RWPE2 (cell line): Measurements from ENCODE around the gene SLC25A22.

Source experiments
- ATAC-seq: fragments of 200-7000 bp; cut with Tn5 transposase; 3 replicates; pipeline ENCODE4 v1.9.1; 2021; ENCODE audit warnings: low read depth
- DNase-seq: peaks from one replicate; pipeline ENCODE4 v3.0.0-alpha.2; 2020; ENCODE audit warnings: low spot score
- H3K27ac ChIP-seq: fragments of 450-650 bp; 2 replicates; pipeline ENCODE4 v1.5.1; 2017; ENCODE audit warnings: mild to moderate bottlenecking; ENCODE audit not compliant: poor library complexity, severe bottlenecking
- H3K27me3 ChIP-seq: fragments of 250-450 bp; sonication (Bioruptor Pico); 2 replicates; pipeline ENCODE4 v1.5.1; 2021; ENCODE audit warnings: mild to moderate bottlenecking, moderate library complexity; ENCODE audit not compliant: insufficient read depth, poor library complexity, severe bottlenecking
- H3K36me3 ChIP-seq: fragments of 250-450 bp; sonication (Bioruptor Pico); 2 replicates; pipeline ENCODE4 v1.5.1; 2020; ENCODE audit warnings: low read depth, mild to moderate bottlenecking, moderate library complexity
- H3K4me1 ChIP-seq: fragments of 250-450 bp; sonication (Bioruptor Pico); 2 replicates; pipeline ENCODE4 v1.5.1; 2021; ENCODE audit warnings: mild to moderate bottlenecking, moderate library complexity; ENCODE audit not compliant: insufficient read depth, poor library complexity, severe bottlenecking
- H3K4me3 ChIP-seq: fragments of 250-450 bp; sonication (Bioruptor Pico); 2 replicates; pipeline ENCODE4 v1.5.1; 2021; ENCODE audit warnings: mild to moderate bottlenecking, moderate library complexity; ENCODE audit not compliant: severe bottlenecking
- H3K9me3 ChIP-seq: fragments of 250-450 bp; sonication (Bioruptor Pico); 2 replicates; pipeline ENCODE4 v1.5.1; 2021; ENCODE audit warnings: mild to moderate bottlenecking, moderate library complexity; ENCODE audit not compliant: severe bottlenecking
- TF ChIP-seq, protein P1 (sequence below): fragments of 450-650 bp; IDR thresholded peaks from one replicate; pipeline ENCODE4 v1.5.1; 2017; ENCODE audit warnings: mild to moderate bottlenecking, moderate library complexity; ENCODE audit not compliant: poor library complexity, severe bottlenecking

Gene SLC25A22

DNA sequence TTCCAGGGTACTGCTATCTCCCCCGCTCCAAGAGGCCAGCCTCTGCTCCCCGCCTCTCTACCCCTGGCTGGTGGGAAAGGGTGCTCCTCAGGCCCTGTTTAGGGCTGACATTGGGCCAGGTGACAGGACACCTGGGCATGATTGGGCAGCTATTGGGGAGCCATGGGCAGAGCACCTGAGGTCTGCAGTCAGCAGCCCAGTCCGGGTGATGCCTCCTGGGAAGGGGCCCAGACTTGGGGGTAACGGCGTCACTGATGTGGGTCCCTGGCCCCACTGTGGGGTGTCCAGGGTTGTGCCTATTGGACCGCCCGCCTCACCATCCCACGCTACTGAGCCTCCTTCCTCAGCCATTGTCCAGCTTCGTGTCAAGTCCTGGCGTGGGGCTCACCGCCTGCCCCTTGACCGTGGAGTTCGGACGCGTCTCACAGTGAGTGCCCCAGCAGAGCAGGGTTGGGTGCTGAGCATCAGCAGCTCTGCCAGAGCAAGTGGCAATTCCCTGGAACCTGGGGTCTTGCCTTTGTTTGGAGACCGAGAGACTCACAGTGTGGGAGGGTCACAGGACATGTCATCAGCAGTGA, 18.0 kb downstream of the SLC25A22 start:
- ATAC-seq = no peak
- no peak for DNase-seq
- H3K27ac ChIP-seq = no peak overlapping the region
- H3K4me1 ChIP-seq = peaks cover 16% of the 10 kb centered on the region
- peaks cover 24% of the 10 kb centered on the region for H3K36me3 ChIP-seq
- H3K4me3 ChIP-seq = no peak overlapping the region
- H3K9me3 ChIP-seq = no peaks in the 10 kb centered on the region
- TF ChIP-seq, protein P1, sequence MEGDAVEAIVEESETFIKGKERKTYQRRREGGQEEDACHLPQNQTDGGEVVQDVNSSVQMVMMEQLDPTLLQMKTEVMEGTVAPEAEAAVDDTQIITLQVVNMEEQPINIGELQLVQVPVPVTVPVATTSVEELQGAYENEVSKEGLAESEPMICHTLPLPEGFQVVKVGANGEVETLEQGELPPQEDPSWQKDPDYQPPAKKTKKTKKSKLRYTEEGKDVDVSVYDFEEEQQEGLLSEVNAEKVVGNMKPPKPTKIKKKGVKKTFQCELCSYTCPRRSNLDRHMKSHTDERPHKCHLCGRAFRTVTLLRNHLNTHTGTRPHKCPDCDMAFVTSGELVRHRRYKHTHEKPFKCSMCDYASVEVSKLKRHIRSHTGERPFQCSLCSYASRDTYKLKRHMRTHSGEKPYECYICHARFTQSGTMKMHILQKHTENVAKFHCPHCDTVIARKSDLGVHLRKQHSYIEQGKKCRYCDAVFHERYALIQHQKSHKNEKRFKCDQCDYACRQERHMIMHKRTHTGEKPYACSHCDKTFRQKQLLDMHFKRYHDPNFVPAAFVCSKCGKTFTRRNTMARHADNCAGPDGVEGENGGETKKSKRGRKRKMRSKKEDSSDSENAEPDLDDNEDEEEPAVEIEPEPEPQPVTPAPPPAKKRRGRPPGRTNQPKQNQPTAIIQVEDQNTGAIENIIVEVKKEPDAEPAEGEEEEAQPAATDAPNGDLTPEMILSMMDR = no peak
- no peaks in the 10 kb centered on the region for H3K27me3 ChIP-seq

DNA sequence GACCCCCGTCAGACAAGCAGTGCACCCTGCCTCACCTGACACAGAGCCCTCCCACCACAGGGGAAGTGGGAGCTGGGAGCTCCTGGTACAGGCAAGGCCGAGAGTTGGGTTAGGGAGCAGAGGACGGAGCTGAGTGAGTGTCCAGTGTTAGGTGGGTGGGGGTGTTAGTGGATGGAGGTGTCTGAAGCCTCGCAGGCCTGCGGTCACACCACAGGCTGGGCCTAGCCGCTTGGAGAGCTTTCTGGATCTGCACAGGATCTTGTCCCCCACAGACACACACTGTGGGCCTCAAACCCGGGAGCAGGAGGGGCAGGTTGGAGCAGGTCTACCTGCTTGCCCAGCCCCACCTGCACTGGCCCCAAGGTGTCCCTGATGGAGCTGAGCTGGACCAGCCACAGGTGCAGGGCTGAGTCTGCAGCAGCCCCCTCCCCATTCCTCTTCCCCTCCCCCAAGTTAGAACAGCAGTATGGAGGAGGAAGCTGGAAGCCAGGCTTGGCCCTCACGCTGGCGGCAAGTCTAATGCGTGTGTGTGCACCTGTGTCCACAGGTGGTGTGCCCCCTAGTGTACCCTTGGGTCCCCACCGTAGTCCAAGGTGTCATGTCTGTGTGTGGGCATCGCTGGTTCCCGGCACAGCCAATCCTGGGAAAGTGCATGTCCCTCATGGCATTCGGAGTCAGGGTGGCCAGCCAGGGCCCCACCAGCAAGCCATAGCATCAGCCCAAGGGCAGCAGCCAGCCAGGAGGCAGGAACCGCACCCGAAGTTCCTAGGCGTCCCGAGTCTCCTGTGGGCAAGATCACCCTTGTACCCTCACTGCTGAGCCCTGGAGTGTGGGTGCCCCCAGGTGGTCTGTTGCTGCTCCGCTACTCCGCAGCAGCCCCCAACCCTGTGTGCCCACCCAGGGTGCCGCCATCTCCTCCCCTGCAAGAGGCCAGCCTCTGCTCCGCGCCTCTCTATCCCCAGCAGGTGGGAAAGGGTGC, 18.8 kb downstream of the SLC25A22 start:
- Histone ChIP-seq H3K9me3 (no peaks in the 10 kb centered on the region), H3K36me3 (peaks cover 32% of the 10 kb centered on the region), H3K27me3 (no peaks in the 10 kb centered on the region), H3K4me1 (peaks cover 16% of the 10 kb centered on the region), H3K4me3 (no peak overlapping the region), H3K27ac (peak overlapping the region; percentile 72)
- TF ChIP-seq, protein P1 = peak; percentile 12
- DNase-seq (no peak), ATAC-seq (no peak)

DNA sequence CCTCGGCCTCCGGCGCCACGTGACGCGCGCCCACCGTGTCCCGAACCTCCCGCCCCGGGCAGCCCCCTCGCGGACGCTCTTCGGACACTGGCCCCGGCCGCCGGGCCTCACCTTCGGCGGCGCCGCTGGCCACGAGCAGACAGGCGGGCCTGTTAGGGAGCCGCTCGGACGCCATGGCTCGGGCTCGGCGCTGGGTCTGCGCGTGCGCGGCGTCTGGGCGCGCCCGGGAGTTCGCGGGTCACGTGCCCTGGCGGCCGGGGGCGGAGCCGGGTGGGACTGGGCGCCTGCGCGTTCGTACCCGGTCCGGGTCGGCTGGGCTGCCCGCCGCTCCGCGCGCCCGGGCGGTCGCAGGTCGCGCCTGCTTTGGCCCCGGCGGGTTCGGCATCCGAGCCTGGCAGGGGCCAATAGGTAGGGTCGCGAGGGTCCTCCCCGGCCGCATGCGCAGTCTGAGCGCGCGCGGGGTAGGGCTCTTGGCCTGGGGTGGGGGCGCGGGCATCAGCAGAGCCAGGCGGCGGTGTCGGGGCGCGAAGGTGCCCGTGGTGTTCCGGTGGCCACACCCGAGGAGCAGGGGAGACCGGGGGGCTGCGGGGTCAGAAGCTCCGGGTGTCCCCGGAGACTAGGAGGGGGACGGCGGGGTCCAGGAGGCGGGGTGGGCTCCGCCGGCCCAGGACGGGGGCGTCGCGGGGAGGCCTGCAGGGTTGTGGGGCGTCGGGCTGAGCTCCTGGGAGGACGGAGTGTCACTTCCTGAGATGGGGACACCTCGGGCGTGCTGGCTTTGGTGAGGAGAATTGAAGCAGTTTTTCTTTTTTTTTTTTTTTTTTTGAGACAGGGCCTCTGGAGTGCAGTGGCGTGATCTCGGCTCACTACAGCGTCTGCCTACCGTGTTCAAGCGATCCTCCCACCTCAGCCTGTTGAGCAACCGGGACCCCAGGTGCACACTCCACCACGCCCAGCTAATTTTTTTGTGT, 20.5 kb downstream of the SLC25A22 start, which contains the start of gene GATD1:
Gene GATD1, minus strand, starts transcription at position 200 of the 968 bp plus-strand sequence. Its CDS starts 25 bp downstream, at position 175.
- Histone ChIP-seq H3K9me3 (no peaks in the 10 kb centered on the region), H3K27ac (peak within 1 kb of the TSS; percentile 72), H3K4me3 (peak within 1 kb of the TSS; percentile 99), H3K36me3 (peaks cover 49% of the 10 kb centered on the region), H3K27me3 (no peaks in the 10 kb centered on the region), H3K4me1 (peaks cover 10% of the 10 kb centered on the region)
- TF ChIP-seq, protein P1 = peak; percentile 7
- DNase-seq = peak; percentile 87
- peak; percentile 54 for ATAC-seq

DNA sequence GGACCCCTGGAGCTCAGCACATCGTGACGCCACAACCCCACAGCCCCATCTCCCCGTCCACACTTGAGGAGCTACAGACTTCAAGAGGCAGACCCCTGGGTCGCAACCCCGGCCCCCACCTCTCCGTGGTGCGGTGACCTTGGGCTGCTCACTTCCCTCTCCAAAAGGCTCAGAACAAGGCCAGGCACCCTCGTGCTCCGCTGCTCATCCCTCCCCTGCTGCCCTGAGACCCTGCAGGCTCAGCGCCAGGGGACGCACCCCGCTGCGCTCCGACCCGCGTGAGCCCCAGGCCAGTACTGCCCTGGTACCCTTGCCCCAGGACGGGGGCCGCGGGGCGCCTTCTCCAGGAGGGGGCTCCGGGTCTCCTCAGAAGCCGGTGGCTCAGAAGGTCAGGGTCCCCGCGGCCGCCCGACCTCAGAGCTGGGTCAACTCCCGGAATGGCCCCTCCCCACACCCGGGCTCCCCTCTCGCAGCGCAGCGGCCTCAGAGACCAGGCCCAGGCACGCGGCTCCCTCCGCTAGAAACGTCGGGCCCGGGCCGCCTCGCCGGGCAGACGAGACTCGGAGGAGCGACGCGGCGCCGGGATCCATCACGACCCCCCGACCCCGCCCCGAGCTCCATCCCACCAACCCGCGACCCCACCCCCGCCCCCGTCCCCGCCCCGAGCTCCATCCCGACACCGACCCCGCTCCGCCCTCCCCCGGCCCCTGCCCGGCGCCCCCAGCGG, 21.4 kb downstream of the SLC25A22 start:
- H3K4me1 ChIP-seq = peaks cover 10% of the 10 kb centered on the region
- peak; percentile 36 for ATAC-seq
- DNase-seq = peak; percentile 51

More for the DNA sequence above, 21.4 kb downstream of the SLC25A22 start:
- Histone ChIP-seq H3K9me3 (no peaks in the 10 kb centered on the region), H3K4me3 (peak overlapping the region; percentile 99), H3K27me3 (no peaks in the 10 kb centered on the region), H3K27ac (peak overlapping the region; percentile 72), H3K36me3 (peaks cover 54% of the 10 kb centered on the region)
- TF ChIP-seq, protein P1 = no peak
